Thyroid gland (tissue), 4 donors: Measurements from ENCODE around the gene FAM53B.

ENCODE experiments used
- CTCF ChIP-seq, 6 experiments: fragments of 200-600 bp in 3 of 6; fragments of 450-650 bp in 3 of 6; sonication (generic) in 3 of 6; IDR thresholded peaks; one replicate each; pipeline ENCODE4 v1.5.1; 2016 to 2019; ENCODE audit warnings: antibody characterized with exemption in 6 of 6, mild to moderate bottlenecking in 2 of 6, inconsistent platforms in 1 of 6, moderate library complexity in 1 of 6
- POLR2A ChIP-seq, 2 donors: fragments of 450-650 bp; IDR thresholded peaks; one replicate each; pipeline ENCODE4 v1.6.1; 2017; ENCODE audit warnings: antibody characterized with exemption in 2 of 2, mild to moderate bottlenecking in 2 of 2, moderate library complexity in 1 of 2

GRCh38 chr10:124630551-124630950, 113.6 kb downstream of the FAM53B start:
- no peak for TF ChIP-seq CTCF (IDR thresholded peaks at IDR 0.05)
- no peak for TF ChIP-seq POLR2A (IDR thresholded peaks at IDR 0.05)
